ENCODE measurements around the gene U2AF2. TPM values are rescaled to one million over a fixed set of nuclear protein-coding genes. Genes with fewer than 3 reads are reported as not detected.

Gene U2AF2
- total RNA-seq, 1 donor from 2014 or later: 140 TPM

- peaks cover 42% of the 10 kb centered on the region for H3K36me3 ChIP-seq (ENCODE audit: control insufficient read depth, insufficient read depth, low read length)
These were observed 5.6 kb downstream of the U2AF2 start for GRCh38 chr19:55660404-55660803.

GRCh38 chr19:55660991-55661390 is 6.2 kb downstream of the U2AF2 start:
- no peak overlapping the region for H3K4me3 ChIP-seq (ENCODE audit: low read depth, low read length)
- DNase-seq (ENCODE audit: low read depth) (no peak), FAIRE-seq (no peak)
- TF ChIP-seq CTCF (IDR thresholded peaks at IDR 0.05; ENCODE audit: insufficient read depth, low read length, severe bottlenecking): no peak
- peaks cover 43% of the 10 kb centered on the region for H3K36me3 ChIP-seq (ENCODE audit: control insufficient read depth, insufficient read depth, low read length)
- no peaks in the 10 kb centered on the region for H3K27me3 ChIP-seq (ENCODE audit: control insufficient read depth, insufficient read depth, low read length)

More at GRCh38 chr19:55660404-55660803, 5.6 kb downstream of the U2AF2 start:
- TF ChIP-seq CTCF (IDR thresholded peaks at IDR 0.05; ENCODE audit: insufficient read depth, low read length, severe bottlenecking): no peak
- DNase-seq (ENCODE audit: low read depth): no peak
- Histone ChIP-seq H3K27me3 (ENCODE audit: control insufficient read depth, insufficient read depth, low read length) (no peaks in the 10 kb centered on the region), H3K4me3 (ENCODE audit: low read depth, low read length) (no peak overlapping the region)
- FAIRE-seq: no peak

GRCh38 chr19:55661826-55662225 is 7.0 kb downstream of the U2AF2 start:
- Histone ChIP-seq H3K36me3 (ENCODE audit: control insufficient read depth, insufficient read depth, low read length) (peaks cover 49% of the 10 kb centered on the region), H3K4me3 (ENCODE audit: low read depth, low read length) (no peak overlapping the region), H3K27me3 (ENCODE audit: control insufficient read depth, insufficient read depth, low read length) (no peaks in the 10 kb centered on the region)
- no peak for TF ChIP-seq CTCF (IDR thresholded peaks at IDR 0.05; ENCODE audit: insufficient read depth, low read length, severe bottlenecking)
- FAIRE-seq: no peak
- DNase-seq (ENCODE audit: low read depth): no peak

- peaks cover 55% of the 10 kb centered on the region for H3K36me3 ChIP-seq (ENCODE audit: control insufficient read depth, insufficient read depth, low read length)
- no peaks in the 10 kb centered on the region for H3K27me3 ChIP-seq (ENCODE audit: control insufficient read depth, insufficient read depth, low read length)
- no peak for TF ChIP-seq CTCF (IDR thresholded peaks at IDR 0.05; ENCODE audit: insufficient read depth, low read length, severe bottlenecking)
- DNase-seq (ENCODE audit: low read depth): no peak
- H3K4me3 ChIP-seq (ENCODE audit: low read depth, low read length): no peak overlapping the region
- no peak for FAIRE-seq
These were observed 9.2 kb downstream of the U2AF2 start for GRCh38 chr19:55663846-55664536.

GRCh38 chr19:55666343-55667005 is 11.6 kb downstream of the U2AF2 start:
- no peak for FAIRE-seq
- TF ChIP-seq CTCF (IDR thresholded peaks at IDR 0.05; ENCODE audit: insufficient read depth, low read length, severe bottlenecking): no peak
- peaks cover 58% of the 10 kb centered on the region for H3K36me3 ChIP-seq (ENCODE audit: control insufficient read depth, insufficient read depth, low read length)

More at GRCh38 chr19:55666343-55667005, 11.6 kb downstream of the U2AF2 start:
- Histone ChIP-seq H3K27me3 (ENCODE audit: control insufficient read depth, insufficient read depth, low read length) (no peaks in the 10 kb centered on the region), H3K4me3 (ENCODE audit: low read depth, low read length) (no peak overlapping the region)
- DNase-seq (ENCODE audit: low read depth): no peak
